Left lung (tissue), 10 donors: Measurements from ENCODE around the gene ASTL. TPM values are rescaled to one million over a fixed set of nuclear protein-coding genes. Genes with fewer than 3 reads are reported as not detected.

Experiments used
- ATAC-seq: fragments of 200-7000 bp; cut with Tn5 transposase; one replicate; pipeline ENCODE4 v1.9.1; 2020; ENCODE audit warnings: moderate library complexity
- DNase-seq, 4 donors: peaks; one replicate each; pipeline ENCODE4 v3.0.0-alpha.2; 2013 to 2020
- H3K27ac ChIP-seq, 2 donors: fragments of 200-600 bp; sonication (generic) in 1 of 2; one replicate each; pipeline versions ENCODE4 v1.5.0 to v1.8.0; 2020 to 2021
- H3K27me3 ChIP-seq, 2 donors: fragments of 200-600 bp; sonication (generic) in 1 of 2; one replicate each; pipeline versions ENCODE4 v1.5.0 to v1.8.0; 2020 to 2021
- H3K36me3 ChIP-seq, 2 donors: fragments of 200-600 bp; sonication (generic) in 1 of 2; one replicate each; pipeline versions ENCODE4 v1.5.0 to v1.8.0; 2020 to 2021
- H3K4me1 ChIP-seq, 2 donors: fragments of 200-600 bp; one replicate each; pipeline ENCODE4 v1.8.0; 2021
- H3K4me3 ChIP-seq, 2 donors: fragments of 200-600 bp; sonication (generic) in 1 of 2; one replicate each; pipeline versions ENCODE4 v1.5.0 to v1.8.0; 2020 to 2021; ENCODE audit warnings: mild to moderate bottlenecking in 1 of 2
- H3K9me3 ChIP-seq, 2 donors: fragments of 200-600 bp; sonication (generic) in 1 of 2; one replicate each; pipeline versions ENCODE4 v1.5.0 to v1.8.0; 2020 to 2021
- CTCF ChIP-seq, 2 donors: fragments of 200-600 bp; sonication (generic) in 1 of 2; IDR thresholded peaks; one replicate each; pipeline versions ENCODE4 v1.5.0 to v1.8.0; 2021; ENCODE audit warnings: antibody characterized with exemption in 2 of 2
- intact Hi-C, 2 donors: fragments of 100-400 bp; cut with DNase I; formaldehyde crosslinking; loops; one replicate each; pipeline versions ENCODE4 v1.11.2 to v1.14.2; 2022
- polyA plus RNA-seq, 6 donors: library from polyadenylated mRNA; unstranded; fragments of 120-200 nt; gene quantifications; one replicate each; pipeline ENCODE4 v1.2.1, GENCODE V29; 2013; ENCODE audit not compliant: insufficient read length in 6 of 6
- total RNA-seq, 2 donors: library from RNA; stranded (reverse); fragmentation: NEBNext Ultra II Directional; extraction: Animal tissue kit (Norgen Biotek cat#: 25700); gene quantifications; one replicate each; pipeline ENCODE4 v1.2.1, GENCODE V29; 2021
- donor health status: DM: no; HTN: yes; CAD: no.
- donor health status: DM: no; HTN: no; CAD: no.

Gene ASTL
- total and polyA plus RNA-seq, 8 donors = 0.11 to 0.30 (median 0.21) TPM; not detected in 3

DNA sequence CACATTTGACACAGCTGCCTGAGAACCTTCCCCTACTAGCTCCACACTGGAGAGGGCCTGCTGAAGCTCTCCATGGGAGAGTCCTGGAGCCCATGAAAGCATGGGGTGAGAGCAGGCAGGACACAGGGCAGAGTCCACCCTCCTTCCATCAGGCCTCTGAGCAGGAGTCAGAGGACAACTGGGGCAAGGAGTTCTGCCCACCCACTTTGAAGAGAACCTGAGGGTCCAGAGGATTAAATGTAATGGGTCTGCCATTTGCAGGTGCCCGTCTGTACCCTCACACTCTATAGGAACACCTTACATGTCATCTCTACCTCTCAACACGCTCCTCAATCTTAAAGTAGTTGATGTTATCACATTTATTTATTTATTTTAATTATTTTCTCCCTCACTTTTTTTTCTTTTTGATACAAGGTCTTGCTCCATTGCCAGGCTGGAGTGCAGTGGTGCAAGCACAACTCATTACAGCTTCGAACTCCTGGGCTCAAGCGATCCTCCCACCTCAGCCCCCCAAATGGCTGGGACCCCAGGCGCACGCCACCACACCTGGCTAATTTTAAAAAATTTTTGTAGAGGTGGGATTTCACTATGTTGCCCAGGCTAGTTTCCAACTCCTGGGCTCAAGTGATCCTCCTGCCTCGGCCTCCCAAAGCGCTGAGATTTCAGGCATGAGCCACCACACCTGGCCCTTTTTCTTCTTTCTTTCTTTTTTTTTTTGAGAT is 32.1 kb downstream of the ASTL start:
- H3K27me3 ChIP-seq = peaks cover 0 to 12% of the 10 kb centered on the region in 2 donors
- no peak for DNase-seq
- H3K4me3 ChIP-seq = no peak overlapping the region
- no peaks in the 10 kb centered on the region for H3K36me3 ChIP-seq
- H3K27ac ChIP-seq = no peak overlapping the region
- no peak for ATAC-seq
- intact Hi-C loops = no loop called here
- no peaks in the 10 kb centered on the region for H3K4me1 ChIP-seq
- H3K9me3 ChIP-seq = peaks cover 0 to 16% of the 10 kb centered on the region in 2 donors
- no peak for TF ChIP-seq CTCF (IDR thresholded peaks at IDR 0.05)

- H3K27ac ChIP-seq = no peak overlapping the region
- H3K27me3 ChIP-seq = peaks cover 0 to 12% of the 10 kb centered on the region in 2 donors
- H3K9me3 ChIP-seq = peaks cover 0 to 16% of the 10 kb centered on the region in 2 donors
- no peaks in the 10 kb centered on the region for H3K36me3 ChIP-seq
- H3K4me1 ChIP-seq = no peaks in the 10 kb centered on the region
- no peak for TF ChIP-seq CTCF (IDR thresholded peaks at IDR 0.05)
- no peak overlapping the region for H3K4me3 ChIP-seq
- DNase-seq = peak in 1 of 4 donors; percentile 15
- intact Hi-C loops = no loop called here
- no peak for ATAC-seq
Observed at GRCh38 chr2:96105152-96105915, 33.0 kb downstream of the ASTL start.

GRCh38 chr2:96104487-96104861 is 33.8 kb downstream of the ASTL start:
- no peak overlapping the region for H3K27ac ChIP-seq
- intact Hi-C loops = no loop called here
- H3K36me3 ChIP-seq = no peaks in the 10 kb centered on the region
- DNase-seq (peak in 1 of 4 donors; percentile 23), ATAC-seq (no peak)
- peaks cover 0 to 12% of the 10 kb centered on the region in 2 donors for H3K27me3 ChIP-seq
- H3K4me3 ChIP-seq = no peak overlapping the region
- H3K9me3 ChIP-seq = peaks cover 0 to 16% of the 10 kb centered on the region in 2 donors
- no peak for TF ChIP-seq CTCF (IDR thresholded peaks at IDR 0.05)
- no peaks in the 10 kb centered on the region for H3K4me1 ChIP-seq

- intact Hi-C loops = no loop called here
Observed at GRCh38 chr2:96103761-96104486, 34.4 kb downstream of the ASTL start.

More at GRCh38 chr2:96103761-96104486, 34.4 kb downstream of the ASTL start:
- H3K27ac ChIP-seq = no peak overlapping the region
- DNase-seq (no peak), ATAC-seq (no peak)
- no peaks in the 10 kb centered on the region for H3K4me1 ChIP-seq
- no peak overlapping the region for H3K4me3 ChIP-seq
- no peak for TF ChIP-seq CTCF (IDR thresholded peaks at IDR 0.05)
- H3K36me3 ChIP-seq = no peaks in the 10 kb centered on the region
- peaks cover 0 to 12% of the 10 kb centered on the region in 2 donors for H3K27me3 ChIP-seq
- H3K9me3 ChIP-seq = peaks cover 0 to 16% of the 10 kb centered on the region in 2 donors
